Glutamatergic neuron (in vitro differentiated cells): ENCODE data around the gene ADAMTSL1. TPM values are rescaled to one million over a fixed set of nuclear protein-coding genes. Genes with fewer than 3 reads are reported as not detected.

Experiments used
- DNase-seq: peaks from one replicate; pipeline ENCODE4 v3.0.0; 2022
- H3K27ac Mint-ChIP-seq: one replicate; pipeline ENCODE4 v1.8.0; 2020; ENCODE audit warnings: mild to moderate bottlenecking, mixed read lengths, inconsistent platforms; ENCODE audit not compliant: unreplicated experiment
- H3K27me3 Mint-ChIP-seq: one replicate; pipeline ENCODE4 v1.8.0; 2020; ENCODE audit warnings: mild to moderate bottlenecking, moderate library complexity, mixed read lengths, inconsistent platforms; ENCODE audit not compliant: unreplicated experiment
- H3K36me3 Mint-ChIP-seq: one replicate; pipeline ENCODE4 v1.8.0; 2020; ENCODE audit warnings: mild to moderate bottlenecking, mixed read lengths, inconsistent platforms; ENCODE audit not compliant: unreplicated experiment
- H3K4me1 Mint-ChIP-seq: one replicate; pipeline ENCODE4 v1.8.0; 2020; ENCODE audit warnings: mild to moderate bottlenecking, low read depth, mixed read lengths, inconsistent platforms; ENCODE audit not compliant: unreplicated experiment
- H3K4me3 Mint-ChIP-seq: one replicate; pipeline ENCODE4 v1.8.0; 2020; ENCODE audit warnings: mild to moderate bottlenecking, mixed read lengths, inconsistent platforms; ENCODE audit not compliant: unreplicated experiment
- H3K9me3 Mint-ChIP-seq: one replicate; pipeline ENCODE4 v1.8.0; 2020; ENCODE audit warnings: mild to moderate bottlenecking, moderate library complexity, mixed read lengths, inconsistent platforms; ENCODE audit not compliant: unreplicated experiment
- CTCF ChIP-seq: fragments of 200-600 bp; sonication (generic); IDR thresholded peaks from one replicate; pipeline ENCODE4 v1.5.0; 2021; ENCODE audit not compliant: partially characterized antibody, unreplicated experiment
- total RNA-seq: library from RNA; stranded (reverse); fragmentation: NEBNext Ultra II Directional; extraction: Animal tissue kit (Norgen Biotek cat#: 25700); gene quantifications from one replicate; pipeline ENCODE4 v1.2.1, GENCODE V29; 2021; ENCODE audit not compliant: unreplicated experiment

ADAMTSL1 gene
- total RNA-seq, 1 donor from 2014 or later = 0.91 TPM

GRCh38 chr9:18941060-18941740, 467.2 kb downstream of the ADAMTSL1 start:
- DNase-seq = no peak
- no peak overlapping the region for H3K27ac Mint-ChIP-seq
- TF ChIP-seq CTCF = no peak
- H3K27me3 Mint-ChIP-seq = no peaks in the 10 kb centered on the region
- H3K36me3 Mint-ChIP-seq = no peaks in the 10 kb centered on the region
- H3K9me3 Mint-ChIP-seq = no peaks in the 10 kb centered on the region
- H3K4me1 Mint-ChIP-seq = no peaks in the 10 kb centered on the region
- no peak overlapping the region for H3K4me3 Mint-ChIP-seq

GRCh38 chr9:18942801-18943200, 468.8 kb downstream of the ADAMTSL1 start:
- Mint-ChIP-seq H3K27ac (no peak overlapping the region), H3K9me3 (no peaks in the 10 kb centered on the region), H3K4me3 (no peak overlapping the region), H3K4me1 (no peaks in the 10 kb centered on the region), H3K36me3 (no peaks in the 10 kb centered on the region), H3K27me3 (no peaks in the 10 kb centered on the region)
- no peak for TF ChIP-seq CTCF
- DNase-seq = no peak

- H3K36me3 Mint-ChIP-seq = no peaks in the 10 kb centered on the region
- no peak for DNase-seq
- no peak for TF ChIP-seq CTCF
- H3K4me3 Mint-ChIP-seq = no peak overlapping the region
- H3K27me3 Mint-ChIP-seq = no peaks in the 10 kb centered on the region
- no peaks in the 10 kb centered on the region for H3K4me1 Mint-ChIP-seq
- H3K27ac Mint-ChIP-seq = no peak overlapping the region
- no peaks in the 10 kb centered on the region for H3K9me3 Mint-ChIP-seq
These were observed 474.0 kb downstream of the ADAMTSL1 start for GRCh38 chr9:18947892-18948339.

GRCh38 chr9:18951936-18952335, 478.0 kb downstream of the ADAMTSL1 start:
- no peaks in the 10 kb centered on the region for H3K36me3 Mint-ChIP-seq
- H3K9me3 Mint-ChIP-seq = no peaks in the 10 kb centered on the region
- H3K4me3 Mint-ChIP-seq = no peak overlapping the region
- no peak for DNase-seq
- TF ChIP-seq CTCF = no peak
- H3K27ac Mint-ChIP-seq = no peak overlapping the region
- no peaks in the 10 kb centered on the region for H3K4me1 Mint-ChIP-seq
- no peaks in the 10 kb centered on the region for H3K27me3 Mint-ChIP-seq

- Mint-ChIP-seq H3K27ac (no peak overlapping the region), H3K27me3 (no peaks in the 10 kb centered on the region), H3K4me1 (no peaks in the 10 kb centered on the region), H3K9me3 (peaks cover 7% of the 10 kb centered on the region), H3K4me3 (no peak overlapping the region), H3K36me3 (no peaks in the 10 kb centered on the region)
- DNase-seq = no peak
- no peak for TF ChIP-seq CTCF
These were observed 481.7 kb downstream of the ADAMTSL1 start for GRCh38 chr9:18955626-18956025.
